DOHH2 (cell line): ENCODE measurements around the gene RPS8.

Experiments
- CTCF ChIP-seq: fragments of 200-600 bp; sonication (generic); IDR thresholded peaks from one replicate; pipeline ENCODE4 v1.5.1; 2014; ENCODE audit warnings: antibody characterized with exemption, mild to moderate bottlenecking, low read depth, low read length; ENCODE audit not compliant: poor library complexity, severe bottlenecking
- EZH2phosphoT487 ChIP-seq: fragments of 200-600 bp; sonication (generic); IDR thresholded peaks from 2 replicates; pipeline ENCODE4 v1.6.1; 2017; ENCODE audit warnings: borderline replicate concordance, mild to moderate bottlenecking, antibody characterized with exemption, low read length, moderate library complexity, mixed read lengths

GRCh38 chr1:44808063-44808937, 33.0 kb downstream of the RPS8 start, which contains the start of gene BTBD19:
- TF ChIP-seq CTCF, result no peak
- no peak for TF ChIP-seq EZH2phosphoT487
